Astrocyte (in vitro differentiated cells and primary cell): ENCODE data around the gene TMEM225B. TPM values are rescaled to one million over a fixed set of nuclear protein-coding genes. Genes with fewer than 3 reads are reported as not detected.

Source experiments
- DNase-seq: peaks from one replicate; pipeline ENCODE4 v3.0.0-alpha.2; 2010; ENCODE audit warnings: low read depth
- FAIRE-seq: peaks from 2 replicates; lab custom pipeline; 2011; peaks lifted over from hg19 to GRCh38; lab: Jason Lieb, UNC
- H2AFZ ChIP-seq: 2 replicates; pipeline ENCODE4 v1.6.0; 2012; ENCODE audit warnings: low read depth, low read length, inconsistent platforms
- H3K27ac ChIP-seq: 2 replicates; pipeline ENCODE4 v1.5.1; 2011; ENCODE audit warnings: low read depth, low read length, inconsistent platforms
- H3K27me3 ChIP-seq: 2 replicates; pipeline ENCODE4 v1.6.0; 2011; ENCODE audit warnings: low read length, inconsistent platforms; ENCODE audit not compliant: insufficient read depth
- H3K36me3 ChIP-seq: 2 replicates; pipeline ENCODE4 v1.5.1; 2011; ENCODE audit warnings: low read length, inconsistent platforms; ENCODE audit not compliant: insufficient read depth
- H3K4me1 ChIP-seq: 2 replicates; pipeline ENCODE4 v1.5.1; 2011; ENCODE audit warnings: low read length, inconsistent platforms; ENCODE audit not compliant: insufficient read depth
- H3K4me2 ChIP-seq: 2 replicates; pipeline ENCODE4 v1.6.0; 2012; ENCODE audit warnings: low read length, inconsistent platforms
- H3K4me3 ChIP-seq: 2 replicates; pipeline ENCODE4 v1.5.1; 2011; ENCODE audit warnings: low read depth, mild to moderate bottlenecking, low read length, inconsistent platforms; ENCODE audit not compliant: insufficient read depth
- H3K79me2 ChIP-seq: 2 replicates; pipeline ENCODE4 v1.6.0; 2012; ENCODE audit warnings: mild to moderate bottlenecking, low read length, inconsistent platforms; ENCODE audit not compliant: insufficient read depth
- H3K9ac ChIP-seq: 2 replicates; pipeline ENCODE4 v1.6.0; 2012; ENCODE audit warnings: mild to moderate bottlenecking, low read length, inconsistent platforms
- H3K9me3 ChIP-seq: 2 replicates; pipeline ENCODE4 v1.5.1; 2012; ENCODE audit warnings: low read depth, mild to moderate bottlenecking, low read length, inconsistent platforms; ENCODE audit not compliant: insufficient read depth
- H4K20me1 ChIP-seq: 2 replicates; pipeline ENCODE4 v1.6.0; 2012; ENCODE audit warnings: low read length, inconsistent platforms; ENCODE audit not compliant: insufficient read depth
- H3K27ac Mint-ChIP-seq: one replicate; pipeline ENCODE4 v1.8.0; 2021; ENCODE audit warnings: mild to moderate bottlenecking, mixed read lengths; ENCODE audit not compliant: unreplicated experiment
- H3K27me3 Mint-ChIP-seq: one replicate; pipeline ENCODE4 v1.8.0; 2021; ENCODE audit warnings: low read depth, mixed read lengths; ENCODE audit not compliant: unreplicated experiment
- H3K36me3 Mint-ChIP-seq: one replicate; pipeline ENCODE4 v1.8.0; 2021; ENCODE audit warnings: low read depth, mixed read lengths; ENCODE audit not compliant: unreplicated experiment
- H3K4me1 Mint-ChIP-seq: one replicate; pipeline ENCODE4 v1.8.0; 2021; ENCODE audit warnings: low read depth, mixed read lengths; ENCODE audit not compliant: unreplicated experiment
- H3K4me3 Mint-ChIP-seq: one replicate; pipeline ENCODE4 v1.8.0; 2021; ENCODE audit warnings: mild to moderate bottlenecking, moderate library complexity, mixed read lengths; ENCODE audit not compliant: unreplicated experiment
- H3K9me3 Mint-ChIP-seq: one replicate; pipeline ENCODE4 v1.8.0; 2021; ENCODE audit warnings: mild to moderate bottlenecking, mixed read lengths; ENCODE audit not compliant: unreplicated experiment
- CTCF ChIP-seq: IDR thresholded peaks from 2 replicates; pipeline ENCODE4 v1.5.1; 2011; ENCODE audit warnings: low read depth, mild to moderate bottlenecking, inconsistent platforms, low read length, moderate library complexity; ENCODE audit not compliant: insufficient read depth
- EZH2 ChIP-seq: IDR thresholded peaks from 2 replicates; pipeline ENCODE4 v1.6.1; 2012; ENCODE audit warnings: mild to moderate bottlenecking, low read length, inconsistent platforms; ENCODE audit not compliant: insufficient read depth
- total RNA-seq: library from RNA; stranded (reverse); gene quantifications from 2 replicates; pipeline ENCODE4 v1.2.1, GENCODE V29; 2021

TMEM225B gene
- total RNA-seq, 1 donor from 2014 or later = 0.23 TPM

GRCh38 chr7:99561737-99562051 is 36.4 kb upstream of the TMEM225B start:
- H3K79me2 ChIP-seq = peaks cover 81% of the 10 kb centered on the region
- no peak overlapping the region for H3K4me3 ChIP-seq
- H2AFZ ChIP-seq = no peak overlapping the region
- H3K4me3 Mint-ChIP-seq = peak overlapping the region; percentile 57
- peaks cover 28% of the 10 kb centered on the region for H4K20me1 ChIP-seq
- no peaks in the 10 kb centered on the region for H3K27me3 ChIP-seq
- peak overlapping the region; percentile 80 for H3K4me2 ChIP-seq
- peaks cover 44% of the 10 kb centered on the region for H3K4me1 Mint-ChIP-seq
- H3K27ac ChIP-seq = peak overlapping the region; percentile 97
- no peaks in the 10 kb centered on the region for H3K27me3 Mint-ChIP-seq
- TF ChIP-seq CTCF (no peak), EZH2 (no peak)
- H3K36me3 ChIP-seq = peaks cover 43% of the 10 kb centered on the region
- FAIRE-seq (no peak), DNase-seq (no peak)
- peaks cover 25% of the 10 kb centered on the region for H3K36me3 Mint-ChIP-seq
- peak overlapping the region; percentile 81 for H3K9ac ChIP-seq
- no peaks in the 10 kb centered on the region for H3K9me3 Mint-ChIP-seq
- H3K4me1 ChIP-seq = peaks cover 52% of the 10 kb centered on the region
- H3K9me3 ChIP-seq = no peaks in the 10 kb centered on the region
- peak overlapping the region; percentile 97 for H3K27ac Mint-ChIP-seq

GRCh38 chr7:99562114-99562784 is 35.8 kb upstream of the TMEM225B start:
- Mint-ChIP-seq H3K27ac (peak overlapping the region; percentile 97), H3K9me3 (no peaks in the 10 kb centered on the region), H3K4me1 (peaks cover 44% of the 10 kb centered on the region), H3K27me3 (no peaks in the 10 kb centered on the region), H3K36me3 (peaks cover 25% of the 10 kb centered on the region), H3K4me3 (peak overlapping the region; percentile 63)
- H3K4me1 ChIP-seq = peaks cover 48% of the 10 kb centered on the region
- no peak overlapping the region for H2AFZ ChIP-seq
- peaks cover 78% of the 10 kb centered on the region for H3K79me2 ChIP-seq
- no peaks in the 10 kb centered on the region for H3K9me3 ChIP-seq
- H4K20me1 ChIP-seq = peaks cover 24% of the 10 kb centered on the region
- no peak for TF ChIP-seq EZH2
- no peak for TF ChIP-seq CTCF
- H3K4me2 ChIP-seq = peak overlapping the region; percentile 80
- H3K4me3 ChIP-seq = no peak overlapping the region
- H3K9ac ChIP-seq = peak overlapping the region; percentile 81
- H3K36me3 ChIP-seq = peaks cover 43% of the 10 kb centered on the region
- FAIRE-seq = no peak
- DNase-seq = no peak
- no peaks in the 10 kb centered on the region for H3K27me3 ChIP-seq
- H3K27ac ChIP-seq = peak overlapping the region; percentile 97

- H3K79me2 ChIP-seq = peaks cover 78% of the 10 kb centered on the region
- peak overlapping the region; percentile 80 for H3K4me2 ChIP-seq
- peaks cover 43% of the 10 kb centered on the region for H3K36me3 ChIP-seq
Measured at GRCh38 chr7:99562832-99563231, 35.2 kb upstream of the TMEM225B start.

More at GRCh38 chr7:99562832-99563231, 35.2 kb upstream of the TMEM225B start:
- Histone ChIP-seq H3K27ac (peak overlapping the region; percentile 97), H3K4me1 (peaks cover 46% of the 10 kb centered on the region), H3K9ac (peak overlapping the region; percentile 81), H3K4me3 (no peak overlapping the region), H2AFZ (no peak overlapping the region), H3K27me3 (no peaks in the 10 kb centered on the region), H4K20me1 (peaks cover 23% of the 10 kb centered on the region), H3K9me3 (no peaks in the 10 kb centered on the region)
- Mint-ChIP-seq H3K36me3 (peaks cover 26% of the 10 kb centered on the region), H3K4me1 (peaks cover 44% of the 10 kb centered on the region), H3K27me3 (no peaks in the 10 kb centered on the region), H3K4me3 (peak overlapping the region; percentile 63), H3K27ac (peak overlapping the region; percentile 97), H3K9me3 (no peaks in the 10 kb centered on the region)
- FAIRE-seq (peak; percentile 81), DNase-seq (peak; percentile 99)
- TF ChIP-seq CTCF = no peak
- TF ChIP-seq EZH2 = no peak
